Stomach (tissue), 9 donors: ENCODE measurements around the gene TMEM221. TPM values are rescaled to one million over a fixed set of nuclear protein-coding genes. Genes with fewer than 3 reads are reported as not detected.

ENCODE experiments used
- DNase-seq, 2 donors: peaks; one replicate each; pipeline versions ENCODE4 v3.0.0 to v3.0.0-alpha.2; 2013 to 2019
- H3K27ac ChIP-seq, 5 donors: fragments of 200-600 bp in 4 of 5; sonication (generic) in 4 of 5; one replicate each; pipeline ENCODE4 v1.5.1; 2013 to 2019; ENCODE audit warnings: mild to moderate bottlenecking in 1 of 5, moderate library complexity in 1 of 5
- H3K27me3 ChIP-seq, 3 donors: fragments of 200-600 bp; sonication (generic); one replicate each; pipeline ENCODE4 v1.5.1; 2017 to 2019; ENCODE audit warnings: mixed run types in 1 of 3
- H3K36me3 ChIP-seq, 4 donors: fragments of 200-600 bp; sonication (generic); 1 replicate in 3 of 4; 2 replicates in 1 of 4; pipeline ENCODE4 v1.5.1; 2016 to 2019
- H3K4me1 ChIP-seq, 4 donors: fragments of 200-600 bp; sonication (generic); one replicate each; pipeline ENCODE4 v1.5.1; 2016 to 2019
- H3K4me3 ChIP-seq, 4 donors: fragments of 200-600 bp; sonication (generic) in 3 of 4; one replicate each; pipeline ENCODE4 v1.5.1; 2016 to 2019; ENCODE audit warnings: mild to moderate bottlenecking in 1 of 4
- H3K9me3 ChIP-seq, 4 donors: fragments of 200-600 bp; sonication (generic); one replicate each; pipeline ENCODE4 v1.5.1; 2016 to 2019
- EP300 ChIP-seq: sonication (generic); formaldehyde crosslinking; IDR thresholded peaks from one replicate; pipeline ENCODE4 v1.6.1; 2017; ENCODE audit warnings: antibody characterized with exemption
- POLR2A ChIP-seq, 4 donors: fragments of 450-650 bp; IDR thresholded peaks; one replicate each; pipeline ENCODE4 v1.6.1; 2016; ENCODE audit warnings: antibody characterized with exemption in 4 of 4, control low read depth in 2 of 4, mild to moderate bottlenecking in 1 of 4, moderate library complexity in 1 of 4
- POLR2AphosphoS5 ChIP-seq, 3 donors: sonication (generic); formaldehyde crosslinking; IDR thresholded peaks; one replicate each; pipeline ENCODE4 v1.6.1; 2016; ENCODE audit warnings: antibody characterized with exemption in 3 of 3
- WGBS, 5 donors: extraction: QIAGEN DNeasy Blood & Tissue Kit in 3 of 5; methylation state at CpG; one replicate each; pipeline versions ENCODE4 v1.1.5 to v1.1.7; 2013 to 2018; 5-methylcytosine and 5-hydroxymethylcytosine counted together
- intact Hi-C: fragments of 100-400 bp; cut with DNase I; formaldehyde crosslinking; loops from one replicate; pipeline ENCODE4 v1.15.1; 2023; ENCODE audit warnings: low total_unique reads
- polyA plus RNA-seq, 3 donors: library from polyadenylated mRNA; stranded (reverse); fragments of 200-250 nt; gene quantifications; one replicate each; pipeline ENCODE4 v1.2.3, GENCODE V29; 2013
- total RNA-seq, 5 donors: library from RNA; depleted of rRNA; stranded (reverse); fragments of >200 nt; gene quantifications; one replicate each; pipeline versions ENCODE4 v1.1.0 to v1.2.3, GENCODE V29; 2014 to 2016
- TF ChIP-seq, protein P1 (sequence below), 7 experiments: fragments of 450-650 bp in 4 of 7; fragments of 200-600 bp in 3 of 7; sonication (generic) in 3 of 7; IDR thresholded peaks; one replicate each; pipeline ENCODE4 v1.5.1; 2016 to 2019; ENCODE audit warnings: antibody characterized with exemption in 7 of 7, control low read depth in 2 of 7, mild to moderate bottlenecking in 1 of 7
- donor health status: healthy with polysubstance abuse.
- donor health status: Bipolar disorder and iron deficiency.
- donor health status: healthy.

The TMEM221 gene
- total and polyA plus RNA-seq, 8 donors = 0.20 TPM; not detected in 7

DNA sequence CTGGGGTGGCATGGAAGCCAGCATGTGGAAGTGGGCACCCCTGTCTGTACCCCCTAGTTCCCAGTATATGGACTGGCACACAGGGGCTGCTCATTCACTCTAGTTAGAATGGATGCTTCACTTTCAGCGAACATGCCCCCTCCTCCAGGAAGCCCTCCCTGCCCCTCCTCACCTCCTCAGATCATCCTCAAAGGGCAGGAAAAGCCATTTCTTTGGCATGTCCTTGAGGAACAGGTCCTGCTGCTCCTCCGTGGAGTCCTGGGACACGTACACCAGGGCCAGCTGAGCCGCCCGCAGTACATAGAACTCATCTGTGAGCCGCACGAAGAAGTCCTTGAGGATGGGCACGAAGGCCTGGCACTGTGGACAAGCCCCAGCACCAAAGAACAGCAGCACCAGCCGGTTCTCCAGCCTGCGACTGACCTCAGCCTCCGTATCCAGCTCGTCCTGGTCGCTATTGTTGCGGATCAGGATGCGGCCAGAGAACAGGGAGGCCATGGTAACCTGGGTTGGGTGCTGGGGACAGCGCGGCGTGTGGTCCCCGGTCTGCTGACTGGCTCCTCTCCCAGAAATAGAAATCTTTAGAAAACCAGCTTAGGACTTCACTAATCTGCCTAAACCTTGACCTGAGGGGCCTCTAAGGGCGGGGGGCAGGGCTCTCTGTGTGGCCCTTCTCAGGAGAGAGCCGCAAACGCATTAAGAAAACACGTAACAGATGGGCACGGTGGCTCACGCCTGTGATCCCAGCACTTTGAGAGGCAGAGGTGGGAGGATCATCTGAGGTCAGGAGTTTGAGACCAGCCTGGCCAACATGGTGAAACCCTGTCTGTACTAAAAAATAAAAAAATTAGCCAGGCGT is 12.1 kb upstream of the TMEM221 start, which contains the start of gene NXNL1:
Gene NXNL1, minus strand, starts transcription at position 555 of the 859 bp plus-strand sequence. Its CDS starts 57 bp downstream, at position 498.
- H3K4me1 ChIP-seq = peaks cover 2 to 6% (median 4%) of the 10 kb centered on the region in 4 donors
- 77 to 87% (median 80%) methylated on average over 25 to 26 of the region's 26 CpGs for WGBS, 5 donors
- no peaks in the 10 kb centered on the region for H3K9me3 ChIP-seq
- TF ChIP-seq POLR2AphosphoS5 (IDR thresholded peaks at IDR 0.05) = no peak
- TF ChIP-seq, protein P1, sequence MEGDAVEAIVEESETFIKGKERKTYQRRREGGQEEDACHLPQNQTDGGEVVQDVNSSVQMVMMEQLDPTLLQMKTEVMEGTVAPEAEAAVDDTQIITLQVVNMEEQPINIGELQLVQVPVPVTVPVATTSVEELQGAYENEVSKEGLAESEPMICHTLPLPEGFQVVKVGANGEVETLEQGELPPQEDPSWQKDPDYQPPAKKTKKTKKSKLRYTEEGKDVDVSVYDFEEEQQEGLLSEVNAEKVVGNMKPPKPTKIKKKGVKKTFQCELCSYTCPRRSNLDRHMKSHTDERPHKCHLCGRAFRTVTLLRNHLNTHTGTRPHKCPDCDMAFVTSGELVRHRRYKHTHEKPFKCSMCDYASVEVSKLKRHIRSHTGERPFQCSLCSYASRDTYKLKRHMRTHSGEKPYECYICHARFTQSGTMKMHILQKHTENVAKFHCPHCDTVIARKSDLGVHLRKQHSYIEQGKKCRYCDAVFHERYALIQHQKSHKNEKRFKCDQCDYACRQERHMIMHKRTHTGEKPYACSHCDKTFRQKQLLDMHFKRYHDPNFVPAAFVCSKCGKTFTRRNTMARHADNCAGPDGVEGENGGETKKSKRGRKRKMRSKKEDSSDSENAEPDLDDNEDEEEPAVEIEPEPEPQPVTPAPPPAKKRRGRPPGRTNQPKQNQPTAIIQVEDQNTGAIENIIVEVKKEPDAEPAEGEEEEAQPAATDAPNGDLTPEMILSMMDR (IDR thresholded peaks at IDR 0.05) = no peak
- peaks cover 0 to 71% (median 27%) of the 10 kb centered on the region in 3 donors for H3K27me3 ChIP-seq
- no peak within 1 kb of the TSS for H3K4me3 ChIP-seq
- DNase-seq = no peak
- no peaks in the 10 kb centered on the region for H3K36me3 ChIP-seq
- H3K27ac ChIP-seq = no peak within 1 kb of the TSS
- intact Hi-C loops = no loop called here

DNA sequence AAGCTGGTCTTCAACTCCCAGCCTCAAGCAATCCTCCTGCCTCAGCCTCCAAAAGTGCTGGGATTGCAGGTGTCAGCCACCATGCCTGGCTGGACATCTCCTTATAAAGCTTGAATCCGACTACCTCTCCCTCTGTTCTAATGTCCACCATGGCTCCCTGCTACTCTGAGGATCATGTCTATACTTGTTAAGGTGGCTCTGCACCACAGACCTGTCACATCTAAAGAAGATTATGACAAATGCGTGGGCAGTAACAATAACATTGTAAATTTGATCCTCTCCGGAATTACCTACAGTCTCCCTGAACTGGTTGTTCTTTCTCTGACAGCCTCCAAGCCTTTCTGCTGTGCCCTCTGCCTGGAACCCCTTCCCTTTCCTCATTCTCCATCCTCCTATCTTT is 10.5 kb upstream of the TMEM221 start:
- DNase-seq = no peak
- no peaks in the 10 kb centered on the region for H3K36me3 ChIP-seq
- H3K4me1 ChIP-seq = peaks cover 5 to 16% (median 12%) of the 10 kb centered on the region in 4 donors
- TF ChIP-seq, protein P1 (IDR thresholded peaks at IDR 0.05) = no peak
- TF ChIP-seq EP300 = no peak
- no peak for TF ChIP-seq POLR2A (IDR thresholded peaks at IDR 0.05)
- TF ChIP-seq POLR2AphosphoS5 (IDR thresholded peaks at IDR 0.05) = no peak
- intact Hi-C loops = no loop called here
- 71 to 83% (median 71%) methylated on average over 3 of the region's 3 CpGs for WGBS, 5 donors
- no peak overlapping the region for H3K4me3 ChIP-seq
- no peak overlapping the region for H3K27ac ChIP-seq
- peaks cover 9 to 87% (median 42%) of the 10 kb centered on the region in 3 donors for H3K27me3 ChIP-seq
- no peaks in the 10 kb centered on the region for H3K9me3 ChIP-seq

GRCh38 chr19:17457616-17458015 is 9.1 kb upstream of the TMEM221 start:
- no peak for DNase-seq
- Histone ChIP-seq H3K27me3 (peaks cover 9 to 92% (median 42%) of the 10 kb centered on the region in 3 donors), H3K4me3 (no peak overlapping the region), H3K4me1 (peaks cover 5 to 20% (median 15%) of the 10 kb centered on the region in 4 donors), H3K36me3 (no peaks in the 10 kb centered on the region), H3K9me3 (no peaks in the 10 kb centered on the region), H3K27ac (no peak overlapping the region)
- intact Hi-C loops = no loop called here
- 41 to 50% (median 48%) methylated on average over 6 of the region's 6 CpGs for WGBS, 5 donors
- TF ChIP-seq POLR2A (IDR thresholded peaks at IDR 0.05) = no peak
- TF ChIP-seq EP300 = no peak
- TF ChIP-seq POLR2AphosphoS5 (IDR thresholded peaks at IDR 0.05) = no peak
- TF ChIP-seq, protein P1 (IDR thresholded peaks at IDR 0.05) = no peak

- no peak for DNase-seq
- H3K4me1 ChIP-seq = peaks cover 5 to 20% (median 15%) of the 10 kb centered on the region in 4 donors
- 57 to 64% (median 61%) methylated on average over 11 of the region's 11 CpGs for WGBS, 5 donors
- no peaks in the 10 kb centered on the region for H3K9me3 ChIP-seq
- H3K27me3 ChIP-seq = peaks cover 9 to 83% (median 42%) of the 10 kb centered on the region in 3 donors
- TF ChIP-seq POLR2AphosphoS5 (IDR thresholded peaks at IDR 0.05) (no peak), EP300 (no peak), POLR2A (IDR thresholded peaks at IDR 0.05) (no peak)
- TF ChIP-seq, protein P1 (IDR thresholded peaks at IDR 0.05) = no peak
- H3K36me3 ChIP-seq = no peaks in the 10 kb centered on the region
- intact Hi-C loops = no loop called here
- H3K4me3 ChIP-seq = no peak overlapping the region
- H3K27ac ChIP-seq = no peak overlapping the region
Observed at GRCh38 chr19:17456127-17456526, 7.7 kb upstream of the TMEM221 start.
